Raji (cell line): ENCODE measurements around the gene TEDC2.

Experiments used
- POLR2A ChIP-seq: IDR thresholded peaks from 2 replicates; pipeline ENCODE4 v1.6.1; 2011; ENCODE audit warnings: low read depth, low read length, control low read depth; ENCODE audit not compliant: insufficient read depth

TEDC2 gene

DNA sequence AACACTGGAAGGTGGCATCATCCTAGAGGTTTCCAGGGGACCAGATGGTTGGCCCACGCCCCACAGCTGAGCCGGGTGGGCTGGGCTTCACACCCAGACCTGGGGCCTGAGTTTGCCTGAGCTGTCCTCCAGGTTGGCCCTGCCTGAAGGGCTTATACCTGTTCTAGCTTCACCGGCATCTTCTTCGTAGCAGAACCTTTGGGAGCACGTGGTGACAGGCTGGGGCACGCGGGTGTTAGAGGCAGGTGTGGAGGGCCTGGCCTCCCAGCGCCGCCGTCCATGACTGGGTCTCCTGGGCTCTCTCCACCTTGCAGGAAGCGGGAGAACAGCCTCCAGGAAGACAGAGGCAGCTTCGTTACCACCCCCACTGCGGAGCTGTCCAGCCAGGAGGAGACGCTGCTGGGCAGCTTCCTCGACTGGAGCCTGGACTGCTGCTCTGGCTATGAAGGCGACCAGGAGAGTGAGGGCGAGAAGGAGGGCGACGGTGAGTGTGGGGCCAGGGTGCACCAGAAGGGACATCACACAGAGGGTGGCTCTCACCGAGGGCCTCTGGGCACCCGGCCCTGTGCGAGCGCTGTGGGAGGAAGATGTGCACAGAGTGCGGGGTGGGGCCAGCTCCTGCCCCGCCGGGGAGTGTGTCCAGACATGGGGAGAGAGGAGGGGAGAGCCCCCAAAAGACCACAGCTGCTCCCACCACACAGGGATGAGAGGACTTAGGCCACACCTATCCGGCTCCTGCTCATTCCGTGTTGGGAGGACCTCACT is 4.6 kb upstream of the TEDC2 start:
- no peak for TF ChIP-seq POLR2A

DNA sequence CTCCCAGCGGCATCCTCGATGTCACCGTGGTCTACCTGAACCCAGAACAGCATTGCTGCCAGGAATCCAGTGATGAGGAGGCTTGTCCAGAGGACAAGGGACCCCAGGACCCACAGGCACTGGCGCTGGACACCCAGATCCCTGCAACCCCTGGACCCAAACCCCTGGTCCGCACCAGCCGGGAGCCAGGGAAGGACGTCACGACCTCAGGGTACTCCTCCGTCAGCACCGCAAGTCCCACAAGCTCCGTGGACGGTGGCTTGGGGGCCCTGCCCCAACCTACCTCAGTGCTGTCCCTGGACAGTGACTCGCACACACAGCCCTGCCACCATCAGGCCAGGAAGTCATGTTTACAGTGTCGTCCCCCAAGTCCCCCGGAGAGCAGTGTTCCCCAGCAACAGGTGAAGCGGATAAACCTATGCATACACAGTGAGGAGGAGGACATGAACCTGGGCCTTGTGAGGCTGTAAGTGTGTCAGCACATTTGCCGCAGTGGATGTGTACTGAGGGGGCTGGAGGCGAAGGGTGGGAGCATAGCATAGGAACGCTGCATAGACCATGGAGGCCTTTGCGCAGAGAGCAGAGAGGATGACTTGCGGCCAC is 3.3 kb upstream of the TEDC2 start:
- TF ChIP-seq POLR2A: no peak

DNA sequence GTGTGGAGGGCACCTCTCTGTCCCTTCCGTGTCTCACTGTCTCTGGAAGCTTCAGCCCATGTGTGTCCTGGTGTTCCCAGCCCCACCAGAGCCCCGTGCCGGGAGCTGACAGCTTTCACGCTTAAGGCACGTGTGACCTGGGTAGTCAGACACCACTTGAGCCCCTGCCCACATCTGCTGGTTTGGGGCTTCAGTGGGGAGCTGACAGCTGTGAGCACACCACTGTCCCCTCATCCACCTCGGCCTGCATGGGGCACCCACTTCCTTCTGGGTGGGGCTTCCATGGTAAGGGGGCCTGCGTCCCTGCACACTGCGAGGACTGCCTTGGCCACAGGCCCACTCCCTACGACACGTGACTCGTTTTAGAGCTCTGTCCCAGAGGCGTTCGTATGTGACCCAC is 2.6 kb upstream of the TEDC2 start:
- no peak for TF ChIP-seq POLR2A

DNA sequence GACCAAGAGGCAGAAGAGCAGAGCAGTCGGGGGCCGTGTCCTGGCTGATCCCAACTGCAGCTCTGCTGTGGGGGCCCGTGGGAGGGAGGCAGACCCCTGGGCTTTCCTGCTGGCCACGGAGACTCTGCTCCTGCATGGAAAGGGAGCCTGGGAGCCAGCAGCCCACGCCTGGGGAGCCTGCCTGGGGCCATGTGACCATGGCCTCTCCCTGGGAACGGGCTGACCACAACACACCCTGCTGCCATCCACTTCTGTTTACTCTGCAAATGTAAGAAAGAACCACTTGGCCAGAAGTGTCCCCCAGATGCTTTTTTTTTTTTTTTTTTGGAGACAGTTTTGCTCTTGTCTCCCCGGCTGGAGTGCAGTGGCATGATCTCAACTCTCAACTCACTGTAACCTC is 2.0 kb upstream of the TEDC2 start:
- no peak for TF ChIP-seq POLR2A

DNA sequence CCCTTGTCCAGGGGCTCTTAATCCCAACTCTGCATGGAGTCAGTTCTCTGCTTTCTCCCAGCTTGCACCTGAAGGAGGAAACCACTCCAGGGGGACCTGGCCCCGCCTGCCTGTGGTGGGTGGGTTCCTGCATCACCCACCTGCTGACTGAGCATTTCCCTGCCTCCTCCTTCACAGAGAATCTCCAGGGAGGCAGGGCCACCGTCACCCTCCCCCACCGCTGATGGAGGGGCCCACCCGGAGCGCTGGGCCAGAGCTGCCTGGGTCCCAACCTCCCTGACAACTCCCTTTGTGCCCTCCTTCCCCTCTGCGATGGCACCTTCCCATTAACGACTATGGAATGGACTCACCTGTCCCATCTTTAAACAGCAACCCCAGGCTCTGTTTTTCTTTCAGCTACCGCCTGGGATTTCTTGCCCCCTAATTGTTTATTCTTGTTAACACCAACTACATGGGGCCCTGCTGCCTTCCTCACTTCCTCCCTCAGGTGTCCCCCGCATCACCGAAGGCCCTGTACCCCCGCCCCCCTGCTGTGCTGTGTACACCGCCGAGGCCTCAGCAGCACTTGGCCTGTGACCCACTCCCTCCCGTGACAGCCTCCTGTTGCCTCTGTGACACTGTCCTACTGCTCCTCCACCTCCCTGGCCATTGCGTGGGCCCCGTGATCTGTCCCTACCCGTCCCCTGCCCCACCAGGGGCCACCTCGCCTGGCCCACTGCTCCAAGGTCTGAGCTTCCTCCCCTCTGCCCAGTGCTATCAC is 842 bp upstream of the TEDC2 start:
- no peak for TF ChIP-seq POLR2A

DNA sequence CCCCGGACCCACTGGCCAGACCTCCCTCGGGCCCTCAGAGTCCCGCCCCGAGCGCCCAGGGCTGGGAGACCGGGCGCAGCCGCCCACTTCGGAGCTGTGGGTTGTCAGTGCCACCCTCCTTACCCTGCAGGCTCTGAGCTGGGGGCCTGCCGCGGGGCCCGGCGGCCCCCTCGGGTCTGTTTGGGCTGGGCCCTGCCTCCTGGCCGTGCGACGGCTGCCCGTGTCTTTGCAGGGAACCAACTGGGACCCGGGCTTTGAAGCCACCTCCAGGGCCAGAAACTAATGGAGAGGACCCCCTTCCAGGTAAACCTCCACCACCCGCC is 443 bp downstream of the TEDC2 start:
- no peak for TF ChIP-seq POLR2A

DNA sequence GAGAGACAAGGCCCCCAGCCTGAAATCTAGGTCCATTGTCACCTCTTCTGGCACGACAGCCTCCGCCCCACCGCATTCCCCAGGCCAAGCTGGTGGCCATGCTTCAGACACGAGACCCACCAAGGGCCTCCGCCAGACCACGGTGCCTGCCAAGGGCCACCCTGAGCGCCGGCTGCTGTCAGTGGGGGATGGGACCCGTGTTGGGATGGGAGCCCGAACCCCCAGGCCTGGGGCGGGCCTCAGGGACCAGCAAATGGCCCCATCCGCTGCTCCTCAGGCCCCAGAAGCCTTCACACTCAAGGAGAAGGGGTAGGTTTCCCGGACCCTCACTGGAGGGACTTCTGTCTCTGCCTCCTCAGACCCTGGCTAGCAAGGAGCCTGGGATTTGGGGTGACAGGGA is 1.0 kb downstream of the TEDC2 start:
- TF ChIP-seq POLR2A: no peak

DNA sequence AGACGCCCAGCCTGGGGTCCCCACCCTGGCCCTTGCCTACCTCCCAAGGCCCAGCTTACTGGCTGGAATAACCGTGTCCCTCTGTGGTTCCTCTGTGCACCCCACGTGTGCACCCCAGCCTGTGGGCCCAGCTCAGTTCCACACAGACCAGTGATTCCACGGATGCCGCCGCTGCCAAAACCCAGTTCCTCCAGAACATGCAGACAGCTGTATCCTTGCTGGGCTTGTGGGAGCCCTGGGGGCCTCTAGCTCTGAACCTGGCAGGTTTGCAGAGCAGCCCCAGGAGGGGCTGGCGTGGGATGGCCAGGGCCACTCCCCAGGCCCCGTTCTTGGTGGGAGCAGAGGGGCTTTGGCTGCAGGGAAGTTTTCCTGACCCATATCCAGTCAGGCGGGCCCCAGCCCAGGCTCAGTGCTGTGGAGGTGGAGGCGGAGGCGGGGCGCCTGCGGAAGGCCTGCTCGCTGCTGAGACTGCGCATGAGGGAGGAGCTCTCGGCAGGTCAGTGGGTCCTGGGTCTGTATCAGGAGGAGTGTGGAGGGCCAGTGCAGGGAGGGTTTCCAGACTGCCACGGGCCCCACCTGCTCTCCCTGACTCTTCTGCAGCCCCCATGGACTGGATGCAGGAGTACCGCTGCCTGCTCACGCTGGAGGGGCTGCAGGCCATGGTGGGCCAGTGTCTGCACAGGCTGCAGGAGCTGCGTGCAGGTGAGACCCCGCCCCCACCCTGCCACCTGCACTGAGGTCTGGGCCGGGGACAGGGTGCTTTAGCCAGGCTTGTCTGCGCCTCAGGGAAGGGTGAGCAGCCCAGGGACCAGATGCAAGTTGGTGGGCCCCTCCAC is 2.3 kb downstream of the TEDC2 start:
- 0 out of 2 replicates have a peak, but pooled peaks have one; percentile 17 for TF ChIP-seq POLR2A

DNA sequence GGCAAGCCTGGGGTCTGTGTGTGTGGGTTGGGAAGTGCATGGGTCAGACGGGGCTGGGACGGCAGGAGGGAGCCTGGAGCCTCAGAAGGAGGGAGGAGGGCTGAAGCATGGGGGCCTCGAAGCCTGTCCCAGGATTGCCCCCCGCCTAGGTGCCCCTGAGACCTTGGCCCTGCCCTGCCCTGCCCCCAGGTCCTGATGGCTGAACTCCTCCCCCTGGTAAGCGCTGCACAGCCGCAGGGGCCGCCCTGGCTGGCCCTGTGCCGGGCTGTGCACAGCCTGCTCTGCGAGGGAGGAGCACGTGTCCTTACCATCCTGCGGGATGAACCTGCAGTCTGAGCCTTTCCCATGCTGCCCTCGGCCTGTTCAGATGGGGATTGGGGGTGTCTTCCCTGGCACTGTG is 4.4 kb downstream of the TEDC2 start:
- peak; percentile 23; the same call in 1 of the 2 replicates for TF ChIP-seq POLR2A

DNA sequence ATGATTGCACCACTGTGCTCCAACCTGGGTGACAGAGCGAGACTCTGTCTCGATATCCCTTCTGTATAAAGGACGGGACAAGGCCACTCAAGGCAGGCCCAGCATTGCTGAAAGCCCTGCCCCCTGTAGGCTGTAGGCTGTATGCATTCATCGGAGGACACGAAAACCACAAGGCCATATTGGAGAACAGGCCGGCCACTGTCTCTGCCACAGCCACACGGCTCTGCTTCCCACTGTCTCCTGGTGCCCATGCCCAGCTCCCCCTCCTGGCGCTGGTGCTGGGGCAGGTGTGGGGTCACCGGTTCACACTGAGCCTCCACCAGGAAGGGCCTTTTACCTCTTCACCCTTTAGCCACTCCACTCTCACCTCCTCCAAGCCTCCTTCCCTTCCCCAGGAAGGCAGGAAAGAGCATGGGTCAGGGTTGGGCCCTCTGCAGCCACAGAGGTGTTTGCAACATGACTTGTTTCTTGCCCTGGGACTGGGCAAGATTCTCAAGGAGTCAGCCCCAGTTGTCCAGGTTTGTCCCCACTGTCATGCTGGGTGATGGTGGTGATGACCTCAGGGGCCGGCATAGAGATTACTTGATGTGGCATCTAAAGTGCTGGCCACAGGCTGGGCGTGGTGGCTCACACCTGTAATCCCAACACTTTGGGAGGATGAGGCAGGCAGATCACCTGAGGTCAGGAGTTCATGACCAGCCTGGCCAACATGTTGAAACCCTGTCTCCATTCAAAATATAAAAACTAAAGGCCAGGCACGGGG is 5.9 kb downstream of the TEDC2 start:
- TF ChIP-seq POLR2A: no peak; the same call in 1 of the 2 replicates

DNA sequence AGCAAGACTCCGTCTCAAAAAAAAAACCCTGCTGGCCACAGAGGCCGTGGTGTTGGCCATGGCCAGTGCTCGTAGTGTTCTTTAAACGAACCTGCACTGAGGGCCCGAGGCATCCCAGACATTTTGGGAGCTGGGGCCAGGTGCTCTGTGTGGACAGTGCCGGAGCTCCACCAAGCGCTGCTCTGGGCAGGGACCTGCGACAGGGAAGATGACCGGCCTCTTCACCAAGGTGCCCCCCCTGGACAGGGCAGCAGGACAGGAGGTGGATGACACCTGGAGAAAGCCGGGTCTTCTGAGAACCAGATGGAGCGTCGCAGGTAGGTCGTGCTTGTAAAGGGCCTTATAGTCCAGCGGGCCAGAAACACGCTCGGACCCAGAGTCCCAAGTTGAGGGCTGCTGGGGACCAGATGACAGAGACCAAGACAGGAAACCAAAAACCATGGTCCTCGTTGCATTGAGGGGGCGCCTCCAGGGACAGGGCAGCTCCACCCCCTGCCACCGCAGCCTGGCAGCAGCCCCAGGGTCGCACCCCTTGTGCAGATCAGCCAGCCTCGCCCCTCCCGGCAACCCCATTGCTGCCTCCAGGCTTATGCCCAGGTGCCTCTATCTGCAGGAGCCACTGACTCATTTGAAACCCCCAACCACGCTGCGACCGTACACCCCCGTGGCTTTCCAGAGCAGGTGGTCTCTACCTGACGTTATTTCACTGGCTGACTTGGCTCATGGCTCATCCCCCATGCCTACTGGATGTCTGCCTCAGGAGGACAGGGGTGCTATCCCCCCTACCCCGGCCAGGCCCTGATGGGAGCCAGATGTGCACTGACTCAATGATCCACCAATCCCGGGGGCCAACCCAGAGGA is 7.0 kb downstream of the TEDC2 start:
- TF ChIP-seq POLR2A: peak; percentile 35; the same call in 1 of the 2 replicates

DNA sequence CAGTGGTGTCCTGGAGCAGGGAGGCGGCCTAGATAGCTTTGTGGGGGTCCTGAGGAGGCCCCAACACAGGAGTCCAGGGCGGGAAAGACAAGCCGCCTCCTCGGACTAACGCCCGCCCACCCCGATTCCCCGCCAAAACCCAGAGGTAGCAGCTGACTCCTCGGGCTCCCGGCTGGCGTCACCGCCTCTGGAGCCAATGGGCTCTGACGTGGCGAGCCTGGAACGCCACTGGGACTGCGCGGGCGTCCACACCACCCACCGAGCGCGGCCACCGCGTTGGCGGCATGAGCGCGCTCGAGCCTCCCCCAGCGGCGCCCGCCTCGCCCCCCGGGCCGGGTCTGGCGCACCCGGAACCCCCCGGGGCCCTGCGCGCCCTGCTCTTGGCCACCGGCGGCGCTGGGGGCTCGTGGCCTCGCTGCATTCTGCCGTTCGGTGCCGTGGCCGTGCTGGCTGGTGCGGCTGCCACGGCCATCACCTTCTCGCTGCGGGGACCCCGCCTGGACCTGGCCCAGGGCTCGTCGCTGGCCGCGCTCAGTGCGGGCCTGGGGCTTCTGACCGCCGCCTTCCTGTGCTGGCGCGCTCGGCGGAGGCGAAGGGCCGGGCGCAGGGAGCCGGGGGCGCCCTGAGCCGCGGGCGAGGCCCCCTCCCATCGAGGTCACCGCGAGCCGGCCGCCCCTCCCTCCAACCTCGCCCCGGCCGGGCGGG is 7.8 kb downstream of the TEDC2 start:
- no peak; the same call in 1 of the 2 replicates for TF ChIP-seq POLR2A

DNA sequence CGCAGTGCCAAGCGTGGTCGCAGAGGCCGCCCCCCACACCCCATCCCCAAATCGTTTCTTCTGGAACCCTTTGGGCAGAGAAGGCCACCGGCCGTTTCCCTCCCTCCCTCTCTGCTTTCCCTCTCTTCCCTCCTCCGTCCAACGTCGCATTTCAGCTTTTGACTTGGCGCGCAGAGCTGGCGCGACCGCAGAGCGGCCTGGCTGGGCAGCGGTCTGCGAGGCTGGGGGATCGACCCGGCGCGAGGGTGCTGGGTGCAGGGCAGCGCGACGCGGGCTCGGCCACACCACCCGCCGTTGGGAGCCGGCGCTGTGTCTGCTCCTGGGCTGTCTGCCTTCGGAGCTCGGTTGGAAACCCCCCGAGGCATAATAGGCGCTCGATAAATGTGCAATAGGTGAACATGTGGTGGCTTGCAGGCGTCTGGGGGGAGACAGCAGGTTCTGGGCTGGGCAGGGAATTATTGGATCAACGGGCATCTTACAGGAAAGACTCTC is 8.4 kb downstream of the TEDC2 start:
- TF ChIP-seq POLR2A: no peak
